ENCODE data around the gene TMEM125.

The TMEM125 gene

DNA sequence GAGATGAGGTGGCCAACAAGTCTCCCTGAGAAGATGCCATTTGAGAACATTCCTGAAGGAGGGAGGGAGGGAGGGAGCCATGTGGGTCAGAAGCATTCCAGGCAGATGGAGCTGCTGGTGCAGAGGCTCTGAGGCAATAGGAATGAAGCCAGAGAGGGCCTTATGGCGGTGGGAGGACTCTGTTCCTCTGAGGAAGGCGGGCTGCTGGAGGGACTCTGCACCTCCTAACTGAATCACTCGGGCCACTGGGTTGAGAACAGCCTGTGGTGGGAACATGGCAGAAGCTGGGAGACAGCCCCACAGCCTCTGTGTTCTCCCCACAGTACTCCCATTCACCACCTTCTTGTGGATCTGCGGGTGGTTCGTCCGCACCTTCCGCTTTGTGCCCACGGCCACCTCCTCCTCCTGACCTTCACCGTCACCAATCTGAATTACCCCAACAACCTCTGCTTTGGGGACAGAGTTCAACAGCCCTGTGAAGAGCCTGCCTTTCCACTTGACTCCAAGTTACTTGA is 2.4 kb upstream of the TMEM125 start:
- no peak for DNase-seq (ENCODE audit: low read depth in 1 of 2, low spot score in 1 of 2)
- no peaks in the 10 kb centered on the region for H3K27me3 ChIP-seq (ENCODE audit: insufficient read depth, poor library complexity, severe bottlenecking)
- TF ChIP-seq, protein P1, sequence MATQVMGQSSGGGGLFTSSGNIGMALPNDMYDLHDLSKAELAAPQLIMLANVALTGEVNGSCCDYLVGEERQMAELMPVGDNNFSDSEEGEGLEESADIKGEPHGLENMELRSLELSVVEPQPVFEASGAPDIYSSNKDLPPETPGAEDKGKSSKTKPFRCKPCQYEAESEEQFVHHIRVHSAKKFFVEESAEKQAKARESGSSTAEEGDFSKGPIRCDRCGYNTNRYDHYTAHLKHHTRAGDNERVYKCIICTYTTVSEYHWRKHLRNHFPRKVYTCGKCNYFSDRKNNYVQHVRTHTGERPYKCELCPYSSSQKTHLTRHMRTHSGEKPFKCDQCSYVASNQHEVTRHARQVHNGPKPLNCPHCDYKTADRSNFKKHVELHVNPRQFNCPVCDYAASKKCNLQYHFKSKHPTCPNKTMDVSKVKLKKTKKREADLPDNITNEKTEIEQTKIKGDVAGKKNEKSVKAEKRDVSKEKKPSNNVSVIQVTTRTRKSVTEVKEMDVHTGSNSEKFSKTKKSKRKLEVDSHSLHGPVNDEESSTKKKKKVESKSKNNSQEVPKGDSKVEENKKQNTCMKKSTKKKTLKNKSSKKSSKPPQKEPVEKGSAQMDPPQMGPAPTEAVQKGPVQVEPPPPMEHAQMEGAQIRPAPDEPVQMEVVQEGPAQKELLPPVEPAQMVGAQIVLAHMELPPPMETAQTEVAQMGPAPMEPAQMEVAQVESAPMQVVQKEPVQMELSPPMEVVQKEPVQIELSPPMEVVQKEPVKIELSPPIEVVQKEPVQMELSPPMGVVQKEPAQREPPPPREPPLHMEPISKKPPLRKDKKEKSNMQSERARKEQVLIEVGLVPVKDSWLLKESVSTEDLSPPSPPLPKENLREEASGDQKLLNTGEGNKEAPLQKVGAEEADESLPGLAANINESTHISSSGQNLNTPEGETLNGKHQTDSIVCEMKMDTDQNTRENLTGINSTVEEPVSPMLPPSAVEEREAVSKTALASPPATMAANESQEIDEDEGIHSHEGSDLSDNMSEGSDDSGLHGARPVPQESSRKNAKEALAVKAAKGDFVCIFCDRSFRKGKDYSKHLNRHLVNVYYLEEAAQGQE (IDR thresholded peaks at IDR 0.05; ENCODE audit: insufficient replicate concordance, low read depth) = no peak
- TF ChIP-seq GABPA (IDR thresholded peaks at IDR 0.05; ENCODE audit: low read depth) (no peak), SPI1 (IDR thresholded peaks at IDR 0.05; ENCODE audit: borderline replicate concordance, low read depth) (no peak), POLR2AphosphoS5 (IDR thresholded peaks at IDR 0.05; ENCODE audit: low read depth) (no peak)
- TF ChIP-seq, protein P2, sequence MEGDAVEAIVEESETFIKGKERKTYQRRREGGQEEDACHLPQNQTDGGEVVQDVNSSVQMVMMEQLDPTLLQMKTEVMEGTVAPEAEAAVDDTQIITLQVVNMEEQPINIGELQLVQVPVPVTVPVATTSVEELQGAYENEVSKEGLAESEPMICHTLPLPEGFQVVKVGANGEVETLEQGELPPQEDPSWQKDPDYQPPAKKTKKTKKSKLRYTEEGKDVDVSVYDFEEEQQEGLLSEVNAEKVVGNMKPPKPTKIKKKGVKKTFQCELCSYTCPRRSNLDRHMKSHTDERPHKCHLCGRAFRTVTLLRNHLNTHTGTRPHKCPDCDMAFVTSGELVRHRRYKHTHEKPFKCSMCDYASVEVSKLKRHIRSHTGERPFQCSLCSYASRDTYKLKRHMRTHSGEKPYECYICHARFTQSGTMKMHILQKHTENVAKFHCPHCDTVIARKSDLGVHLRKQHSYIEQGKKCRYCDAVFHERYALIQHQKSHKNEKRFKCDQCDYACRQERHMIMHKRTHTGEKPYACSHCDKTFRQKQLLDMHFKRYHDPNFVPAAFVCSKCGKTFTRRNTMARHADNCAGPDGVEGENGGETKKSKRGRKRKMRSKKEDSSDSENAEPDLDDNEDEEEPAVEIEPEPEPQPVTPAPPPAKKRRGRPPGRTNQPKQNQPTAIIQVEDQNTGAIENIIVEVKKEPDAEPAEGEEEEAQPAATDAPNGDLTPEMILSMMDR (IDR thresholded peaks at IDR 0.05; ENCODE audit: insufficient read depth, low read length) = no peak
- H3K4me3 ChIP-seq (replicated peaks; ENCODE audit: insufficient read depth, low read length) = no peak overlapping the region
- H3K27ac ChIP-seq (replicated peaks) = no peak overlapping the region

DNA sequence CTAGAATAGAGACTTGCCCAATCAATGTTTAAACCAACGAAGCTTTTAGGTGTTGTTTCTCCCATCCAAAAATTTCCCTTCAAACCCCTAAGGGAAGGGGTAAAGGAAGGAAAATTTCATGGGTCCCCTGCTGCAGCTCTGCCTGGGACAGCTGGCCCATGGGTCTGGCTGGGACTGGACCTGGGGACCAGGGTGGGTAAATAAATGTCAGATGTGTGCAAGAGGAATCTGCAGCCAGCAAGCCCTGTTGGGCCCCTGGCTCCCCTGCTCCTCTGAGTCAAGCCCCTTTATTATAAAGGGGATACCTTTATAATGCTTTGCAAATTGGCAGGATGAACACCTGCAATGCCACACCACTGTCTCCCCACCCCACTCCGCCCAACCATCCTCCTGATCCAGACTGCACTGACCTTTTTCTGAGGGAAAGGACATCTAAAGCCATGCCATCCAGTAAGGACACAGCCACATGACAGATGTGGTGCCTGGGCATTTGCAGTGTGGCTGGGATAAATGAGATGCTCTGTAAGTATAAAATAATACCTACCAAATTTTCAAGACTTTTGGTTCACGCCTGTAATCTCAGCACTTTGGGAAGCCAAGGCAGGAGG is 1.9 kb upstream of the TMEM125 start:
- TF ChIP-seq, protein P1 (IDR thresholded peaks at IDR 0.05; ENCODE audit: insufficient replicate concordance, low read depth) = no peak
- TF ChIP-seq POLR2AphosphoS5 (IDR thresholded peaks at IDR 0.05; ENCODE audit: low read depth) (no peak), GABPA (IDR thresholded peaks at IDR 0.05; ENCODE audit: low read depth) (no peak)
- TF ChIP-seq, protein P2 (IDR thresholded peaks at IDR 0.05; ENCODE audit: insufficient read depth, low read length) = no peak
- no peaks in the 10 kb centered on the region for H3K27me3 ChIP-seq (ENCODE audit: insufficient read depth, poor library complexity, severe bottlenecking)
- no peak overlapping the region for H3K27ac ChIP-seq (replicated peaks)
- no peak for DNase-seq (ENCODE audit: low read depth in 1 of 2, low spot score in 1 of 2)
- H3K4me3 ChIP-seq (replicated peaks; ENCODE audit: insufficient read depth, low read length) = no peak overlapping the region

DNA sequence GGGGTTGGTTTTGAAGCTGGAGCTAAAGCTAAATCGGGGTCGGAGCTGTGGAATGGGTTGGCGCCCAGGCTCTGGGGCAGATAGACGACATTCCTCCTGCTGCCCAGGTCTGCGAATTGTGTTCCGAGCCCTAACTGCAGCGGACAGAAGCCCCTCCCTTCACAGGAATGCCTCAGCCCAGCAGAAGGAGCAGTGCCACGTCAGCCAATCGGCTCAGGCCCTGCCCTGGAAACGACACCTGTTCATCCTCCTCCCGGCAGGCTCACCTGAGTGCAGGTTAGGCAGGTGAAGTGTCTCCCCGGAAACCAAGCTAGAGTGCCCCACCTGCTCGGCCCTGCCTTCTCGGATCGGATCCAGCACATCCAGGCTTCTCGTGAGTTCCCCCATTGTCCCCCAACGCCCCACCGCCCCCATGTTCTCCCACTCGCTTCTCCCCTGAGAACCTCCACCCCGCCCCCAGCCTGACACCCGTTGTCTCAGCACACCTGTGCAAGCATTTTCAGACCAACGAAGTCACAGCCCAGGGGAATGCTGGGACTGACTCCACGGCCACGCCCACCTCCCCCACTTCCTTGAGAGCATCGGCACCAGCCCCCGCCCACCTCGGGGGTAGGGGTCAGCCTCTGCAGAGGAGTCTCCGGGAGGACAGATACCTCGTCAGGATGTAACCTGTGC is 775 bp downstream of the TMEM125 start:
- H3K27ac ChIP-seq (replicated peaks) = no peak overlapping the region
- TF ChIP-seq GABPA (IDR thresholded peaks at IDR 0.05; ENCODE audit: low read depth) (no peak), POLR2AphosphoS5 (IDR thresholded peaks at IDR 0.05; ENCODE audit: low read depth) (no peak), SPI1 (IDR thresholded peaks at IDR 0.05; ENCODE audit: borderline replicate concordance, low read depth) (no peak)
- TF ChIP-seq, protein P2 (IDR thresholded peaks at IDR 0.05; ENCODE audit: insufficient read depth, low read length) = no peak
- TF ChIP-seq, protein P1 (IDR thresholded peaks at IDR 0.05; ENCODE audit: insufficient replicate concordance, low read depth) = no peak
- no peak for DNase-seq (ENCODE audit: low read depth in 1 of 2, low spot score in 1 of 2)
- H3K4me3 ChIP-seq (replicated peaks; ENCODE audit: insufficient read depth, low read length) = no peak overlapping the region
- H3K27me3 ChIP-seq (ENCODE audit: insufficient read depth, poor library complexity, severe bottlenecking) = no peaks in the 10 kb centered on the region
